GM21737 (cell line): ENCODE results near the gene MYO9B.
A peak's percentile ranks its signal among the peaks of the same experiment; 100 is the strongest.
"Not testable (repeated sequence)": the region's sequence is repeated elsewhere in the genome, so short reads cannot be mapped to it uniquely, and the experiment has no call there.

Experiments used
- ATAC-seq: cut with Tn5 transposase; IDR thresholded peaks from one replicate; pipeline ENCODE4 v1.9.1; 2021; ENCODE audit warnings: mild to moderate bottlenecking, moderate library complexity; ENCODE audit not compliant: unreplicated experiment

MYO9B gene

GRCh38 chr19:17086834-17087233 is 11.3 kb downstream of the MYO9B start:
- ATAC-seq: no peak

- ATAC-seq: no peak
Measured at GRCh38 chr19:17088552-17088951, 13.0 kb downstream of the MYO9B start.

- no peak for ATAC-seq
Measured at GRCh38 chr19:17090583-17090982, 15.0 kb downstream of the MYO9B start.

GRCh38 chr19:17091758-17092333 is 16.3 kb downstream of the MYO9B start:
- no peak for ATAC-seq

- ATAC-seq: no peak
Measured at GRCh38 chr19:17092696-17093095, 17.1 kb downstream of the MYO9B start.

GRCh38 chr19:17094694-17095093 is 19.1 kb downstream of the MYO9B start:
- not testable (repeated sequence) for ATAC-seq

GRCh38 chr19:17095141-17095919 is 19.8 kb downstream of the MYO9B start:
- ATAC-seq: no peak

GRCh38 chr19:17097593-17098126 is 22.1 kb downstream of the MYO9B start:
- ATAC-seq: no peak

GRCh38 chr19:17098326-17098725 is 22.7 kb downstream of the MYO9B start:
- no peak for ATAC-seq

GRCh38 chr19:17101686-17102628 is 26.4 kb downstream of the MYO9B start:
- no peak for ATAC-seq

- no peak for ATAC-seq
Measured at GRCh38 chr19:17103177-17103576, 27.6 kb downstream of the MYO9B start.

GRCh38 chr19:17104679-17105078 is 29.1 kb downstream of the MYO9B start:
- ATAC-seq: no peak

GRCh38 chr19:17105556-17105955 is 30.0 kb downstream of the MYO9B start:
- peak; percentile 39 for ATAC-seq

GRCh38 chr19:17106964-17107363 is 31.4 kb downstream of the MYO9B start:
- not testable (repeated sequence) for ATAC-seq

- ATAC-seq: no peak
Measured at GRCh38 chr19:17107546-17108452, 32.2 kb downstream of the MYO9B start.

GRCh38 chr19:17108453-17108784 is 32.8 kb downstream of the MYO9B start:
- ATAC-seq: no peak

GRCh38 chr19:17109300-17109699 is 33.7 kb downstream of the MYO9B start:
- ATAC-seq: no peak

- ATAC-seq: no peak
Measured at GRCh38 chr19:17109962-17110598, 34.5 kb downstream of the MYO9B start.

GRCh38 chr19:17110599-17110966 is 35.0 kb downstream of the MYO9B start:
- no peak for ATAC-seq

- no peak for ATAC-seq
Measured at GRCh38 chr19:17111766-17112165, 36.2 kb downstream of the MYO9B start.
